ENCODE data around the gene KSR1.

KSR1 gene

GRCh38 chr17:27597783-27598320, 141.6 kb downstream of the KSR1 start:
- no peak for DNase-seq

- DNase-seq = no peak
Observed at GRCh38 chr17:27598337-27599050, 142.2 kb downstream of the KSR1 start.

GRCh38 chr17:27600471-27600870, 144.2 kb downstream of the KSR1 start:
- no peak for DNase-seq

- peak; percentile 93 for DNase-seq
Observed at GRCh38 chr17:27601069-27601974, 145.1 kb downstream of the KSR1 start.

- DNase-seq = no peak
Observed at GRCh38 chr17:27601975-27602302, 145.7 kb downstream of the KSR1 start.

- peak; percentile 90 for DNase-seq
Observed at GRCh38 chr17:27602721-27603420, 146.6 kb downstream of the KSR1 start.

GRCh38 chr17:27603421-27603770, 147.1 kb downstream of the KSR1 start:
- DNase-seq = no peak

- no peak for DNase-seq
Observed at GRCh38 chr17:27603880-27604794, 147.9 kb downstream of the KSR1 start.

GRCh38 chr17:27605409-27605808, 149.2 kb downstream of the KSR1 start:
- no peak for DNase-seq

- DNase-seq = no peak
Observed at GRCh38 chr17:27607521-27608091, 151.4 kb downstream of the KSR1 start.

GRCh38 chr17:27608328-27609230, 152.3 kb downstream of the KSR1 start:
- no peak for DNase-seq

- no peak for DNase-seq
Observed at GRCh38 chr17:27609611-27610303, 153.5 kb downstream of the KSR1 start.

GRCh38 chr17:27610304-27610677, 154.0 kb downstream of the KSR1 start:
- no peak for DNase-seq

- DNase-seq = no peak
Observed at GRCh38 chr17:27612160-27612770, 156.0 kb downstream of the KSR1 start.

- no peak for DNase-seq
Observed at GRCh38 chr17:27613433-27613832, 157.2 kb downstream of the KSR1 start.

- DNase-seq = no peak
Observed at GRCh38 chr17:27615121-27615520, 158.9 kb downstream of the KSR1 start.

GRCh38 chr17:27616414-27616813, 160.2 kb downstream of the KSR1 start:
- DNase-seq = no peak

- no peak for DNase-seq
Observed at GRCh38 chr17:27618417-27618816, 162.2 kb downstream of the KSR1 start.

GRCh38 chr17:27620721-27621120, 164.5 kb downstream of the KSR1 start:
- DNase-seq = no peak

GRCh38 chr17:27621536-27621935, 165.3 kb downstream of the KSR1 start:
- no peak for DNase-seq
